ENCODE results near the gene RRAD.
"Not testable (repeated sequence)": the region's sequence is repeated elsewhere in the genome, so short reads cannot be mapped to it uniquely, and the experiment has no call there.

Gene RRAD, protein sequence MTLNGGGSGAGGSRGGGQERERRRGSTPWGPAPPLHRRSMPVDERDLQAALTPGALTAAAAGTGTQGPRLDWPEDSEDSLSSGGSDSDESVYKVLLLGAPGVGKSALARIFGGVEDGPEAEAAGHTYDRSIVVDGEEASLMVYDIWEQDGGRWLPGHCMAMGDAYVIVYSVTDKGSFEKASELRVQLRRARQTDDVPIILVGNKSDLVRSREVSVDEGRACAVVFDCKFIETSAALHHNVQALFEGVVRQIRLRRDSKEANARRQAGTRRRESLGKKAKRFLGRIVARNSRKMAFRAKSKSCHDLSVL

GRCh38 chr16:66925322-66925840 is at the start of gene RRAD:
RRAD (minus strand) TSS chr16:66925535; CDS start chr16:66925179, 356 bp downstream.
- DNase-seq (ENCODE audit: low read depth in 3 of 3, low spot score in 1 of 3), result no peak

DNA sequence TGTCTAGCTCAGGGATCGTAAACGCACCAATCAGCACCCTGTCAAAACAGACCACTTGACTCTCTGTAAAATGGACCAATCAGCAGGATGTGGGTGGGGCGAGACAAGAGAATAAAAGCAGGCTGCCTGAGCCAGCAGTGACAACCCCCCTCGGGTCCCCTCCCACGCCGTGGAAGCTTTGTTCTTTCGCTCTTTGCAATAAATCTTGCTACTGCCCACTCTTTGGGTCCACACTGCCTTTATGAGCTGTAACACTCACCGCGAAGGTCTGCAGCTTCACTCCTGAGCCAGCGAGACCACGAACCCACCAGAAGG is 49.6 kb upstream of the RRAD start:
- not testable (repeated sequence) for DNase-seq (ENCODE audit: low read depth in 3 of 3, low spot score in 1 of 3)

DNA sequence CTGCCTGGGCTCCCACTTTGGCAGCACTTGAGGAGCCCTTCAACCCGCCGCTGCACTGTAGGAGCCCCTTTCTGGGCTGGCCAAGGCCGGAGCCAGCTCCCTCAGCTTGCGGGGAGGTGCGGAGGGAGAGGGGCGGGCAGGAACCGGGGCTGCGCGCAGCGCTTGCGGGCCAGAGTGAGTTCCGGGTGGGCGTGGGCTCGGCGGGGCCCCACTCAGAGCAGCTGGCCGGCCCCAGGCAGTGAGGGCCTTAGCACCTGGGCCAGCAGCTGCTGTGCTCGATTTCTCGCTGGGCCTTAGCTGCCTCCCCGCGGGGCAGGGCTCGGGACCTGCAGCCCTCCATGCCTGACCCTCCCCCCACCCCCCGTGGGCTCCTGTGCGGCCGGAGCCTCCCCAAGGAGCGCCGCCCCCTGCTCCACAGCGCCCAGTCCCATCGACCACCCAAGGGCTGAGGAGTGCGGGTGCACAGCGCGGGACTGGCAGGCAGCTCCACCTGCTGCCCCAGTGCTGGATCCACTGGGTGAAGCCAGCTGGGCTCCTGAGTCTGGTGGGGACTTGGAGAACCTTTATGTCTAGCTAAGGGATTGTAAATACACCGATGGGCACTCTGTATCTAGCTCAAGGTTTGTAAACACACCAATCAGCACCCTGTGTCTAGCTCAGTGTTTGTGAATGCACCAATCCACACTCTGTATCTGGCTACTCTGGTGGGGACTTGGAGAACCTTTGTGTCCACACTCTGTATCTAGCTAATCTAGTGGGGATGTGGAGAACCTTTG is 49.0 kb upstream of the RRAD start:
- not testable (repeated sequence) for DNase-seq (ENCODE audit: low read depth in 3 of 3, low spot score in 1 of 3)

DNA sequence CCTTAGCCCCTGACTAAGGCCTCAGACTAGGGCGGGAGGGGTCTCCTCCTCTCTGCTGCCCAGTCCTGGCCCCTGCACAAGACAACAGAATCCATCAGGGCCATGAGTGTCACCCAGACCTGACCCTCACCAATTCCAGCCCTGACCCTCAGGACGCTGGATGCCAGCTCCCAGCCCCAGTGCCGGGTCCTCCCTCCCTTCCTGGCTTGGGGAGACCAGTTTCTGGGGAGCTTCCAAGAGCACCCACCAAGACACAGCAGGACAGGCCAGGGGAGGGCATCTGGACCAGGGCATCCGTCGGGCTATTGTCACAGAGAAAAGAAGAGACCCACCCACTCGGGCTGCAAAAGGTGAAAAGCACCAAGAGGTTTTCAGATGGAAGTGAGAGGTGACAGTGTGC is 48.4 kb upstream of the RRAD start:
- no peak for DNase-seq (ENCODE audit: low read depth in 3 of 3, low spot score in 1 of 3)

DNA sequence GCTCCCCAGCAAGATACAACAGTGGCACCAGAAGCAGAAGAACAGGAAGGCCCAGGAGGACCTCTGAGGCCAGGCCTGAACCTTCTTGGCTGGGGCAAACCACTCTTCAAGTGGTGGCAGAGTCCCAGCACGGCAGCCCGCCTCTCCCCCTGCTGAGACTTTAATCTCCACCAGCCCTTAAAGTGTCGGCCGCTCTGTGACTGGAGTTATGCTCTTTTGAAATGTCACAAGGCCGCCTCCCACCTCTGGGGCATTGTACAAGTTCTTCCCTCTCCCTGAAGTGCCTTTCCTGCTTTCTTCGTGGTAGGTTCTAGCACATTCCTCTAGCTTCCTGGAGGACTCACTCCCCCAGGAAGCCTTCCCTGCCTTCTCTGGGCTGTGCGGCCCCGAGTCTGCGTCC is 47.6 kb upstream of the RRAD start:
- DNase-seq (ENCODE audit: low read depth in 3 of 3, low spot score in 1 of 3), result no peak

- DNase-seq (ENCODE audit: low read depth in 3 of 3, low spot score in 1 of 3), result no peak
These were observed 45.7 kb upstream of the RRAD start for GRCh38 chr16:66970775-66971720.

DNA sequence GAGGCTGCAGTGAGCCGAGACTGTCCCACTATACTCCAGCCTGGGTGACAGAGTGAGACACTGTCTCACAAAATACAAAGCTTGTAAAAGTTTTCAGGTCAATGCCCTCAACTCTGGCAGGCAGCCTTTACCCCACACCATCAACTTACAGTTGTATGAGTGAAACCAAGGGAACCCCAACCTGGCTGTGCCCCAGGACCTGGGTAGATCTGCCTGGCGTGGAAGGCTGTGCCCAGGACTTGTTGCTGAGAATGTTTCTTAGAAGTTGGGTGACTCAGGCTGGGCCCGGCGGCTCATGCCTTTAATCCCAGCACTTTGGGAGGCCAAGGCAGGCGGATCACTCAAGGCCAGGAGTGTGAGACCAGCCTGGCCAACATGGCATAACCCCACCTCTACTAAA is 43.5 kb upstream of the RRAD start:
- DNase-seq (ENCODE audit: low read depth in 3 of 3, low spot score in 1 of 3), result no peak

DNA sequence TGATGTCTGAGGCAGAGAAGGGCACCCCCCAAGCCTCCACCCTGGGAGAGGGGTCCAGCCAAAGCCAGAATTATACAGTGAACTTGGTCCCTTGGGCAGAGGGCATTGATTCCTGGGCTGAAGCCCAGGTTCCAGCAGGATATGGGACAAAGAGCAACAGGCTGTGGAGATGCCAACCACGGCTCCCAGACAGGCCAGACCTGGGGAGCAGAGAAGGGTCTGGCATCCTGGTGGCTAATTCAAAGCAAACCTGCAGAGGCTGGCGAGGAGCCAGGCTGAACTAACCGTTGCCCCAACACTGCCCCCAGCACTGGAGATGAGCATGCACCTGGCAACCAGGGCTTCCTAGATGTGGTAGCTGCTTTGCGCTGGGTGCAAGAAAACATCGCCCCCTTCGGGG is 38.7 kb upstream of the RRAD start:
- no peak for DNase-seq (ENCODE audit: low read depth in 3 of 3, low spot score in 1 of 3)

DNA sequence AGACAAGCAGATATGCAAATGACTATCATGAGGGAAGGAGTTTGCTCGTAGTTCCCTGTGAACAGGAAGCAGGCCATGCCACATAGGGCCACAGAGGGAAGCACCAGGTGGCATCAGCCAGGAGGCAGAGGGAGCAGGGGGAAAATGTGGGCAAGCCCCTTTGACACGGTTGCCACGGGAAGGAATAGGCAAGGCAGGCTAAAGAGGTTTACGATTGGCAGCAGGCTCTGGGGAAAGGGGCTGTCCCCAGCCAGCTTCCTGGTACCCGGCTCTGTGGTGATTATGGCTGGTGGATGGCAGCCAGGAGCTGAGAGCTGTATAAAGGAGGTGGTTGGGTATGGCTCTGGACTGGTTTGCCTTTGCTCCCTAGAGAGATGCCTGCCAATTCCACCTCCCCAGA is 36.6 kb upstream of the RRAD start:
- DNase-seq (ENCODE audit: low read depth in 3 of 3, low spot score in 1 of 3), result no peak

GRCh38 chr16:66961065-66961744 is 35.9 kb upstream of the RRAD start, which contains the start of gene CES3:
CES3 (plus strand) TSS chr16:66961266; CDS start chr16:66961308, 42 bp downstream.
- DNase-seq (ENCODE audit: low read depth in 3 of 3, low spot score in 1 of 3), result peak in 2 of 3 donors; percentile 12 to 45

DNA sequence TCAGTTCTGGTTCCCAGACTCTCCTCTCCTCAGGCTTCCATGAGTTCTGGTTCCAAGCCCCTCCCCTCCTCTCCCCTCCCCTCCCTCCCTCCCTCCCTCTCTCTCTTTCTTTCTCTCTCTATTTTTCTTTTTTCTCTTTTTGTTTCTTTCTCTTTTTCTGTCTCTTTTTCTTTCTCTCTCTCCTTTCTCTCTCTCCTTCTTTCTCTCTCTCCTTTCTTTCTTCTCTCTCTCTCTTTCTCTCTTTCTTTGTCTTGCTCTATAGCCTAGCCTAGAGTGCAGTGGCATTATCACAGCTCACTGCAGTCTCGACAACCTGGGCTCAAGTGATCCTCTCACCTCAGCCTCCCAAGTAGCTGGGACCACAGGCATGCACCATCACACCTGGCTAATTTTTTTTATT is 34.9 kb upstream of the RRAD start:
- no peak for DNase-seq (ENCODE audit: low read depth in 3 of 3, low spot score in 1 of 3)

GRCh38 chr16:66959704-66960161 is 34.4 kb upstream of the RRAD start:
- DNase-seq (ENCODE audit: low read depth in 3 of 3, low spot score in 1 of 3), result no peak

- DNase-seq (ENCODE audit: low read depth in 3 of 3, low spot score in 1 of 3), result no peak
These were observed 33.7 kb upstream of the RRAD start for GRCh38 chr16:66958857-66959703.

DNA sequence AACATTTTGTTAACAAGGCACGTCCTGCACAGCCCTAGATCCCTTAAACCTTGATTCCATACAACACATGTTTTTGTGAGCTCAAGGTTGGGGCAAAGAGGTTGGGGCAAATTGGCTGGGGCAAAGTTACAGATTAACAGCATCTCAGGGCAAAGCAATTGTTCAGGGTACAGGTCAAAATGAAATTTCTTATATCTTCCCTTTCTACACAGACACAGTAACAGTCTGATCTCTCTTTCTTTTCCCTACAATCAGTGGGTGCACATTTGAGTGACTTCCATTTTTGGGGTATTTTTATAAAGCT is 30.8 kb upstream of the RRAD start:
- not testable (repeated sequence) for DNase-seq (ENCODE audit: low read depth in 3 of 3, low spot score in 1 of 3)

- DNase-seq (ENCODE audit: low read depth in 3 of 3, low spot score in 1 of 3), result not testable (repeated sequence)
These were observed 30.2 kb upstream of the RRAD start for GRCh38 chr16:66955363-66956153.

DNA sequence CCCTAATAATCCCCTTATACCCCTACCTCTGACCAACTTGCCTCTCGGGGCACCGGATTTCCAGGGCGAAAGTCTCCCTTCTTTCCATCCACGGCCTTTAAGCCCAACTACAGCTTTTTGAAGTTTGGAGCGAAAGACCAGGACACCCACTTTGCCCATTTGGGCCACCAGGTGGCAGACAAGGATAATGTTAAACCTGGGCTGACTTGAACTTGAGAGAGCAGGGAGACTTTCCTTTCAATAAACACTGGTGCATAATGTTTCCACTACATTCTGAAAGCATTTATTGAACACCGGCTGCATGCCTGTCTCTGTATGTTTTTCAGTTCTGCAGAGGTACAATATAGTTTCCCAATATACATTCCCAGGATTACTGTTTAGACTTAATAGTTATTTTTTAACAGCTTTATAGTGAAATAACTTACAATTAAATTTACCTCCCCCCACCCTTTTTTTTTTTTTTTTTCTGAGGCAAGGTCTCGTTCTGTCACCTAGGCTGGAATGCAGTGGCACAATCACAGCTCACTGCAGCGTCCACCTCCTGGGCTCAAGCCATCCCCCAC is 28.8 kb upstream of the RRAD start:
- DNase-seq (ENCODE audit: low read depth in 3 of 3, low spot score in 1 of 3), result peak; percentile 30 to 64 (median 41)

DNA sequence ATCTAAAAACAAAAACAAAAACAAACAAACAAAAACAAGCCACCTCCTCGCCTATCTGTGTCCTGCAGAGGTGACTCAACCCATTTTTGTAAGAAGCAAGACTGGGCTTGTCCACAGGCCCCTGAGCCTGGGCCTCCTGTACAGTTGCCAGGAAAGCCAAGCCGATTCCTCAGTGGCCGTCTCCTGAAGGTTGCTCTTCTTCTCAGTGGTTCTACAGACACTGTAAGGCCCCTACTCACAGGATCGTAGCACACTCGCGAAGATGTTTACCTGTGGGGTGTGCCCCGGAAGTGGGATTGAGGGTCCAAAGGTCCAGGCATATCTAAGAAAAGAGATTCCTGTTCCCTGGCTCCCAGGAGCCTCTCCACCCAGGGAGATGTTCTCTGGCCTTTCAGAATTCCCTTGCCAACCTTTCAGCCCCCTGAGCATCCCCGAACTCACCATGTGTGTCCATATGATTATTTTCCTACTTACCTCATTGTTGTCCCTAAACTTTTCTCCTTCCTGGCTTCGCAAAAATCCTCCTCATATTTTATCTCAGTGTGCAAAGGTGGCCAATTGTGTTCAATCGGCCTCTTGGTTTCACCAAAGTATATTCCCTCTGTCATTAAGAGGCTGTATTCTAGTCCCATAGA is 28.2 kb upstream of the RRAD start:
- no peak for DNase-seq (ENCODE audit: low read depth in 3 of 3, low spot score in 1 of 3)

DNA sequence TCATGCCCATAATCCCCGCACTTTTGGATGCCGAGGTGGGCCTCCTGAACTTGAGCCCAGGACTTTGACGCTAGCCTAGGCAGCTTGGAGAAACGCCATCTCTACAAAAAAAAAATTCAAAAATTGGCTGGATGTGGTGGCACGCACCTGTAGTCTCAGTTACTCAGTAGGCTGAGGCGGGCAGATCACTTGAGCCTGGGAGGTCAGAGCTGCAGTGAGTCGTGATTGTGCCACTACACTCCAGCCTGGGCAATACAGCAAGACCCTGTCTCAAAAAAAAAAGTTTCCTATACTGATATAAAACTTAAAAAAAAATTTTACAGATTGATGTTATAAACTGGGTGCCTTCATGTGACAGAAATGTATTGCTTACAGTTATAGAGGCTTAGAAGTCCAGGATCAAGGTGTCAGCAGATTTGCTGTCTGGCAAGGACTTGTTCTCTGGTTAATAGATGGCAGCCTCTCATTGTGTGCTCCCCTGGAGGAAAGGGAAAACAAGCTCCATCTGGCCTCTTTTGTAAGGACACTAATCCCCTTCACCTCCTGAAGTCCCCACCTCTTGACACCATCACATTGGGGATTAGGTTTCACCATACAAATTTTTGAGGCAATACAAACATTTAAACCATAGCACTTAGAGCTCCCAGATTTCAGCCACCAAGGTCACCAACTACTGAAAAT is 27.2 kb upstream of the RRAD start:
- no peak for DNase-seq (ENCODE audit: low read depth in 3 of 3, low spot score in 1 of 3)
